DMS153 treated with DMSO at 0.1 percent for 48 hours (cell line): ENCODE data around the gene SCNN1A.

ENCODE experiments used
- DNase-seq: peaks from one replicate; lab custom pipeline; 2025; ENCODE audit not compliant: unreplicated experiment; lab: John Stamatoyannopoulos, UW

The SCNN1A gene

DNA sequence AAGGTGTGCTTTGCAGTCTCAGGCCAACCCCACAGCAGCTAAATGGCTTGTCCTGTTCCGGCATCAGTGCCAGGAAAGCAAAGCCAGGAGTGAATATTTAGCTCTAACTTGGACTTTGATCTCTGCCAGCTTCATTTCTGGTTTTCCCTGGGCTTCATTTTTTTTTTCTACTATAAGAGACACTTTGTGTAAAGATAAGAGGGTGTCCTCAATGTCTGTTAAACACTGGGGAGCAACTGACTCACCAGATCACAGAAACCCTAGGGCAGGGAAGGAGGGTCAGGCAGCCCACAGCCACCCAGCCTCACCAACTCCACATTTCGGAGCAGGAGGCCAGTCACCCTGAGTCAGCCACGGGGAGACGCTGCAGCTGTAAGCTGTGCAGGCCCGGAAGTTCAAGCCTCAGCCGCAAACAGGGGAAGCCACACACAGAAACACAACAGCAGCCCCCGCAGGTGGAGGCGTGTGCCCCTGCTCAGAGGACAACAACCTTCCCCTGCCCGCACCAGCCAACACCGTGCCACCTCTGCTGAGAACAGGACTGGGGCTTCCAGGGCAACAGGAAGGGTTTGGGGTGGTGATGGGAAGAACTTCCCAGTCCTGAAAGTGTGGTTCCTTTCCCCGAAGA lies 39.8 kb downstream of the SCNN1A start:
- peak; percentile 50 for DNase-seq

GRCh38 chr12:6334940-6335450 lies 40.4 kb downstream of the SCNN1A start:
- DNase-seq = no peak

DNA sequence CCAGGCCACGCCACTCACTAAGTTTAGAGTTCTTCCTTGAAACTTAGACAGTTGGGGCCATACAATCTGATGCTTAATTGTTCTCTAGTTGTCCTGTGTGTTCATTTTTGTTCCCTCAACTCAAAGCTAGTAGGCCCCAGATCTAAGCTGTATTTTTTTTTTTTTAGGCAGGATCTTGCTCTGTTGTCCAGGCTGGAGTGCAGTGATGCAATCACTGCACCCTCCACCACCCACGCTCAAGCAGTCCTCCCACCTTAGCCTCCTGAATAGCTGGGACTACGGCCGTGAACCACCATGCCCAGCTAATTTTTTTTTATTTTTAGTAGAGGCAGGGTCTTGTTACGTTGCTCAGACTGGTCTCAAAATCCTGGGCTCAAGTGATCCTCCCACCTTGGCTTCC lies 41.0 kb downstream of the SCNN1A start:
- DNase-seq = no peak

- no peak for DNase-seq
Observed at GRCh38 chr12:6333566-6333965, 41.8 kb downstream of the SCNN1A start.

DNA sequence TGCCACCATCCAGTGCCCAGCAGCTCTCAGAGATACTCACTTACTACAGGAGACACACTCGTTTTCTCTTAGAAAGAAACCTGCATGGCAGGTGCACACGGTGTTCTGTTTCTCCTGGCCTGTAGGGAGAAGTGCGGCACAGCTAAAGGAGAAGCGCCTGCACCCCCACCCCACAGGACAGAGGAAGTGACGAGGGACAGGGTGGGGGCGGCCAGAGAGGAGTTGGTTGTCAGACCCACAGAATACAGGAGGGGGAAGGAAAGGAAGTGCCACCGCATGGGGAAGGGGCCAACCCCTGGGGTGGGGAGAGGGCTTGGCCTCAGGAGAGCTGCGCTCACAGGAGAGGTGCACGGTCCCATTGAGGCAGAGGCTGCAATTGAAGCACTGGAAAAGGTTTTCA lies 42.3 kb downstream of the SCNN1A start:
- DNase-seq = no peak

GRCh38 chr12:6332459-6332858 lies 42.9 kb downstream of the SCNN1A start:
- no peak for DNase-seq

- no peak for DNase-seq
Observed at GRCh38 chr12:6330999-6331714, 44.2 kb downstream of the SCNN1A start.

DNA sequence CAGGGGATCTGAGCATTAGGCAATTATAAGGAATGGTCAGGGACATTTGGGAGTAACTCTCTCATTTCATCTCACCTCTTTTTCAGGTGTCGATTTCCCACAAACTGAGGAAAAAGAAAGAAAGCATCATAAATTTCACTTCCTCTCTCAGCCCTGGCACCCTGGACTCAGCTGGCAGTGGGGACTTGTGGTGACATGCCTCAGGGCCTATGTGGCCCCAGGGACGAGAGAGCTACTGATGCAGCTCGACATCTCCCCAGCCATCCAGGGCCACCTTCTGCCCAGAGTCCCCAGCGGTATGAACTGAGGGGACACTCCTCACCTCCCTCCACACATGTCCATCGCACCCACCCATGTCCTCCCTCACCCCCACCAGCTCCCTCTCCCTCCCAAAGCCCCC lies 45.2 kb downstream of the SCNN1A start:
- DNase-seq = no peak

GRCh38 chr12:6329703-6330064 lies 45.7 kb downstream of the SCNN1A start:
- DNase-seq = no peak

- no peak for DNase-seq
Observed at GRCh38 chr12:6328945-6329702, 46.2 kb downstream of the SCNN1A start.

DNA sequence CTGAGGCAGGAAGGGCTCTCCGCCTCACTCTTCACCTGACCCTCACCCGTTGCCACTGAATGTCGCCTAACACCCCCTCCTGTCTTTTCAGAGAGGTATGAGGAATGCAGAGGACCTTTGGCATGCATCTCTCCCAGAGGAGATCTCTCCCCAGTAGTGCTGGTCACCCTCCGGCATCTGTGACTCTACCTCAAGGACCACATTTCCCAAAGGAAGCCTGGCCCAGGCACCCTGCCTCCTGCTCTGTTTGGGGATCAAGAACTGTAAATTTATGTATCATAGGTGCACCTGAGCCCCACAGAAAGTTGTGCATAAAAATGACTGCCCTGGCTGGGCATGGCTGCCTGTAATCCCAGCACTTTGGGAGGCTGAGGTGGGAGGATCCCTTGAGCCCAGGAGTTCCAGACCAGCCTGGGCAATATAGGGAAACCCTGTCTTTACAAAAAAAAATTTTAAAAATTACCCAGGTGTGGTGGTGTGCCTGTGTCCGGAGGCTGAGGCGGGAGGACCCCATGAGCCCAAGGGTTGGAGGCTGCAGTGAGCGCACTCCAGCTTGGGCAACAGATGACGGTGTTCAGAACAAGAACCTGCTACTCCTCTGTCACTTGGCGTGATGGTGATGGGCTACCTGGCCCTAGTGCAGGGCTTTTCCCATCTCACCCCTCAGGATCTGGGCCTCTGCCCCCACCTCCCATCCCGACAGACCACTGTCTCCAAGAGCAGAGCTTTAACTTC lies 47.2 kb downstream of the SCNN1A start:
- no peak for DNase-seq

DNA sequence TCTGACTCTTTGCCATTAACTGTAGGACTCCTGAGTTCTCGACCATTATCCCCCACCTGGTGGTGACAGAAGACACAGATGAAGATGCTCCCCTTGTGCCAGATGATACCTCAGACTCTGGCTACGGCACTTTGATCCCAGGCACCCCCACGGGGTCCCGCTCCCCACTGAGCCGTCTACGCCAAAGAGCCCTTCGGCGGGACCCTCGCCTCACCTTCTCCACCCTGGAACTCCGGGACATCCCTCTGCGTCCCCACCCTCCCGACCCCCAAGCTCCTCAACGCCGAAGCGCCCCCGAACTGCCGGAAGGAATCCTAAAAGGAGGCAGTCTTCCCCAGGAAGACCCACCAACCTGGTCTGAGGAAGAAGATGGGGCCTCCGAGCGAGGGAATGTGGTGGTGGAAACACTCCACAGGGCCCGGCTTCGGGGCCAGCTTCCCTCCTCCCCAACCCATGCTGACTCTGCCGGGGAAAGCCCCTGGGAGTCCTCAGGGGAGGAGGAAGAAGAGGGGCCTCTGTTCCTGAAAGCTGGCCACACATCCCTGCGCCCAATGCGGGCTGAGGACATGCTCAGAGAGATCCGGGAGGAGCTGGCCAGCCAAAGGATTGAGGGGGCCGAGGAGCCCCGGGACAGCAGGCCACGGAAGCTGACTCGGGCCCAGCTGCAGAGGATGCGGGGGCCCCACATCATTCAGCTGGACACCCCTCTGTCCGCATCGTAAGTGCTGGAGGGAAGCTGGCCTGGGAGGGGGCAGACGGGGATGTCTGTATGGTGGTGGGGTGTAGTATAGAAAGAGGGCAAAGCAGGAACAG lies 47.9 kb downstream of the SCNN1A start:
- DNase-seq = no peak

GRCh38 chr12:6326316-6327228 lies 48.8 kb downstream of the SCNN1A start:
- no peak for DNase-seq

GRCh38 chr12:6324936-6325750 lies 50.2 kb downstream of the SCNN1A start:
- DNase-seq = no peak

GRCh38 chr12:6323995-6324711 lies 51.2 kb downstream of the SCNN1A start:
- DNase-seq = no peak

GRCh38 chr12:6323340-6323994 lies 51.9 kb downstream of the SCNN1A start:
- peak; percentile 39 for DNase-seq

GRCh38 chr12:6322969-6323339 lies 52.4 kb downstream of the SCNN1A start:
- DNase-seq = no peak
